NCI-H1048 (cell line): ENCODE results near the gene NR2F1.
A peak's percentile ranks its signal among the peaks of the same experiment; 100 is the strongest.

ENCODE experiments used
- DNase-seq: peaks from one replicate; lab custom pipeline; 2025; lab: John Stamatoyannopoulos, UW

NR2F1 gene

DNA sequence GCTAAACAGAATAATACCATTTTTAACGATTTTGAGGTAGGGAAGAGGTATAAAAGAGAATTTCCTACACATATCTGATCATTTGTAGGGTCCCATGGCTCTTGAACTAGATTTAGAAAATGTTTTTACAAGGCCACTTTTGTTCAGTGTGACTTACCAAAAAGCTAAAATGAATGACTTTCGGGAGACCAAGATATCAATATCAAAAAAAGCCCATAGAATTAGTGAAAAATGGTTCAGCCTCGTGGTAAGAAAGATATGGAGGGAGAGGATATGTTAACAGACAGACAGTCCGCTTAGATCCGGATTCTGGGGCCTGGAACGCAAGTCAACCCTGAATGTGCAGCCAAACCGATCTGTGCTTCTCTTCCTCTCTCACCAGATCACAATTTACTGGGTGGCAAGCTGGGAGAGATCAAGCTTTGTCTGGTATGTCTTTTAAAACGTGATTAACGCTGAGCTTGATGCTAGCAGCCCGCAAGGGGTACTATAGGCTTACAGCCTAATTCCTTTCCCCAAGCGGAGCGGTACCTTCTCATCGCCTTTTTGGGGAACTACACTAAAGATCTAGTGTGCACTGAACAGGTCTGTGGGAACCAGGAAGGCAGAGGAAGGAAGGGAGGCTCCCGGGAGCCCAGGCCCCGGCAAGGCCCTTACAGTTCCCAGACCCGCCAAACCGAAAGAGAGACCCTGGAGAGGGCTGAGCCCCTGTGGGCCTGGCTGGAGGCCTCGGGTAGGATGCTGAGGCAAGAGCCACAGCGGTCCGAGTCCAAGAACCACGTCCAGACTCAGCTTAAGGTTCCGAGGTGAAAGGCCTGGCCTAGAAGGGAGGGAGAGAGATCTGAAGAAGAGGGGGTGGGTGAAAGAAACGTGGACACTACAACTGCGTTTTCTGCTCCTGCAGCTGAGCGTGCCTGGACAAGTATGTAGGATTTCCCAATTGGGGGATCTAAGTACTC lies 4.9 kb upstream of the NR2F1 start:
- DNase-seq: no peak

DNA sequence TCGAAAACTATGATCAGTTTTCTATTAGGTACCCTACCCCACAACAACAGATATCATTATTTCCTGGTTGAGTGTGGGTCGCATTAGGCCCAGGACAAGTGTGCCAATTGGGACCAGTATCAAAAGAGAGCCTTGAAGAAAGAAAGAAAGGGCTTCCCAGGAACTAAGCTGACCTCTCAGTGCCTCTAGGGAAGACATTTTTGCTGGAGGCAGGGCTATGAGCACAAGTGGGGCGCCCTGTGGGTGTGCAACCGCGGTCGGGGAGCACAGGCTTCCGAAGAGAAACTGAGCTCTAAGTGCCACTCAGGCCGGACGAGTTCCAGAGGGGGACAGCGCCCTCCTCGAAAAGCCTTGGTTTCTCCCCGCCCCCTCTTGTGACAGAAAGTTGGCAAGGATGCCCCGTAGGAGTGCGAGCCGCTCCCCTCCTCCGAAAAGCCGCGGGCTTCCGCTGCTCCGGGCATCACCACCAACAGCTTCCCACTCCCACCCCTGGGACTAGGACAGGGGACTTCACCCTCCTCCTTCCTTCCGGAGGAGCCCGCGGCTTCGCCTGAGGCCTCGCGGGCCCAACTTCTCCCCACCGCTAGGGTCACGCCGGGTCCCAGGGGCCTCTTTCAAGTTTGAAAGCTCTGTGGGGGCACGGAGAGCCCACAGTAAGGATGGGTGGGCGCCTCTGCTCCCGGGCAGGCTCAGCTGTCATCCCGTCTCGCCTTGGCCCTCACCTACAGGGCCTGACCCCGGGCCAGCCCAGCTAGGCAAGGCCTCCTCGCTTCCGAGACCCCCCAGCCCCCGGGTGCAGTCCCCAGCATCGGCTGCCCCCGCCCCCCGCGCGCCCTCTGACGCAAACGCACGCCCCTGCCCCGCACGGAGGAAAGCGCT lies 4.0 kb upstream of the NR2F1 start:
- no peak for DNase-seq

DNA sequence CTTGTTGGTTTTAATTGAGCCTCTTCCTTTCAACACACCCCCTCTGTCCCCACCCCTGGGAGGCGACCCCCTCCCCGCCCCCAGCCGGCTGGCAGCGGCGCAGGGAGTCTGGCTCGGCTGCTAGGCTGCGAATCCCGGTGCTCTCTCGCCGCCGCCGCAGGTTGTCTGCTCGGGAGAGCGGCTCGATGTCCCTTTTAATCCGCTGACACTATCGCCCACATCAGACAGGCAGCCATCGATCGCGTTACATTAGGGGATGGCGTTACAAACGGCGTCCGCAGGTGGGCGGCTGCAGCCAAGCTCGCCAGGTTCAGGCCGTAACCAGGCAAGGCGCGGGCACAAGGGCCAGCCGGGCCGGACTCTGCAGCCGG lies 3.3 kb upstream of the NR2F1 start:
- no peak for DNase-seq

DNA sequence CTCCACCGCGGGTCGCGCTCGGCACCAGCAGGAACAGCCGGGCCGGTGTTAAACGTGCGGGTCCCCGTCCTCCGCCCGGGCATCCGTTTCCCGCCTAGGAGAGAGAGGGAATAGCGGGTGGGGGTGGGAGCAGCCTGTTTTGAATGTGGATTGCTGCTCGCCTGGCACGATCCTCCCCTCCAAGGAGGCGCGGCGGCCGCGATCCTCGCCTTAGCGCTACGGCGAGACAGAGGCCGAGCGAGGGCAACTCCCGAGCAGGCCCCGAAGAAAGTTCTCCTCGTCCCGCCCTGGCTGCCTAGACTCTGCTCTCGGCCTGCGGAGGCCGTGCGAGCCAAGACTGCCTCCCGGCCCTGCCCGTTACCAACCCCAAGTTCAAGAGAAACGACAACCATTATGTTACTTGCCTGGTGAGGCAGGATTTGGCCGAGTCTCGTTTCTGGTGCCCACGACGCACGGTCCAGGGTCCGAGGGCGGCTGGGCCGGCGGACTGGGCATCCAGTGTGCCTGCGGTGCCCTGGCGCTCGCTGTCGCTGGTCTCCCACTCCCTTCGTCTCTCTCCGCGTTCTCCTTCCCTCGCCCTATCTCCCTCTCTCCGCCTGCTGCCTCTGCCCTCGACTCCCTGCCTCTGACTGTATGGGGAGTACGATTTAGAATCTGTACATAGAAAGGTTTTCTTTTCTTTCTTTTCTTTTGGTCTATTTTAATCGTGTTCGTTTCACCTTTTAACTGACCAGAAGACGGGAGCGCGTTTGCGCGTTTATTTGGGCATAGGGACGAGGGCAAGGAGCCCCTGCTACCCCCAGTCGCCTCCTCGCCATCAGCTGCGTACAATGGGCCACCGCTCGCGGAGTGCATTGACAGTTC lies 2.7 kb upstream of the NR2F1 start:
- DNase-seq: peak; percentile 24

DNA sequence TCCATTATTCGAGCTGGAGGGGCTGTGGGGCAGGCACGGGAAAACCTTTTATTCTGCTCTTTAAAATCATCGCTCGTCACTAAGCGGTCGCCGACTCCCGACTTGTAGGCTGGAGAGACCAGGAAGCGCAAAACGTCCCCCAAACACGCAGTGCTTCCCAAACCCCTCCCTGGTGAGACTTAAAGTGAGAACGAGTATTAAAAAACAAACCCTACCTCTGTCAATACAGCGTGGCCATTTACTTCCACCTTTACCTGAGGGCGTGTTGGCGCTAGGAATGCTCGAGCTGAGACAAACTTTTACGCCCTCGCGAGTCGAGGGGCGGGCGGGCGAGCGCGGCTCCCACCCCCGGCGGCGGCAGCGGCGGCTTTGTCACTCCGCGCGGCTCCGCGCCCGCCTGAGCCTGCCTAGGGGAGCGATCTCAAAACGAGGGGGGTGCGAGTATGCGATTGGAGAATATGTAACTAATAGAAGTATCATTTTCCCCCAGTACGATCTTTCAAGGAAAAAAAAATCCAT lies 2.0 kb upstream of the NR2F1 start, which contains the start of gene NR2F1-AS1:
NR2F1-AS1 (minus strand) TSS at position 293 of the 519 bp plus-strand sequence.
- DNase-seq: no peak

DNA sequence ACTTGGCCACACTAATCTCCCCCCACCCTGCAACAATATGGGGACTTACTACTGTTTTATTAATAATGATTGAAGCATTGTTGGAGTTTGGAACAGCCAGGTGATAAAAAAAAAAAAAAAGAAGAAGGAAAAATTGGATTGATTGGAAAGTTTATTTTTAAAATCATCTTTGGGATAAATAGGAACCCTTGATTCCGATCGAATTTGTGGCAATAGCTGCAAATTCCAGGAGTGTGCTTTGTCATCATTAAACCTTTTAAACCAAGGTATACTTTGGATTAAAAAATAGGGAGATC lies 907 bp upstream of the NR2F1 start:
- no peak for DNase-seq

DNA sequence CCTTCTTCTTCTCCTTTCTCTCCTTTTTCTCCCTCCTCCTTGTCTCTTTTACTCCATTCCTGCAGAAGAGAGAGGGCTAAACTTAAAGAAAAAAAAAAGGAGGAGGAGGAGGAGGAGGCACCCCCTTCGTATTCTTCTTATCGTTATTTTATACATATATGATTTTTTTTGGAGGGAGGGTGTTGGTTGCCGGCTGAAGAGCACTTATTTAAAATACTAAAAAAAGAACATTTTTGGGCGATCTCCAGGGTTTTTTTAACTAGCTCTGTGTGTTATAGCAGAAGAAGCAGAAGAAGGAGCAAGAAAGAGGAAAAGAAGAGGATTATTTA lies 381 bp downstream of the NR2F1 start:
- DNase-seq: no peak

DNA sequence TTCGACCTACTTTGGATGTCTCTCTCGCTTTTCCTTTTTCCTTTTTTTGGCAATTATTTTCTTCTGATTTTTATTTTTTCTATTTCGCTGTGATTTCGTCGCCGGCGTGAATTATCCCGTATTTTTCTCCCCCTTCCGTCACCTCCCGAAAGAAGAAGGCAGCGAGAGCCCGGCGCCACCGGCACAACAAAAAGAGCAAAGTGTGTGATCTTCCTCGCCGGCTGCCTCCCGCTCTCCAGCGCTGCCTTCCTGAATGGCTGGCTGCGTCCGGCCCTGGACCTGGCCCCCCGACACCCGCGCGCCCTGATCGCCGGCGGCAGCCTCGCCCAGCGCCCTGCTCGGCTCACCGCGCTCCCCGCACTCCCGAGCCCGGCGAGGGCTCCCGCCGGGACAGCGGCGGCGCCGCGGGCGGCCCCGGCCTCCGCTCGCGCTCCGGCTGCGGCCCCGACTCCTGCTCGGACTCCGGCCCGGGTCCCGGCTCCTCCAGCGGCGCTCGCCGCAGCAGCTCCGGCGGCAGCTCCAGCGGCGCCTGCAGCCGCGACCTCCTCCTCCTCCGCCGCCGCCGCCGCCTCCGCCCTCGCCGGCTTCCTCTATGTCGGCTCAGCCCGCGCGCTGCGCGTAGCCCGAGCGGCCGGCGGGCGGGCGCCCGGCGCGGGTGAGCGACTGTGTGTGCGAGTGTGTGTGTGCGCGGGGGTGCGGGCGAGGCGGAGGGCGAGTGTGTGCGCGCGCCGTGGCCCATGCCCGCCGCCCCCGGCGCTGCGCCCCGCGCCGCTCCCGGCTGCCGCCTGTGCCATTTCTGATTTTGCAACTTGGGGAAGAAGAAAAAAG lies 960 bp downstream of the NR2F1 start:
- no peak for DNase-seq

DNA sequence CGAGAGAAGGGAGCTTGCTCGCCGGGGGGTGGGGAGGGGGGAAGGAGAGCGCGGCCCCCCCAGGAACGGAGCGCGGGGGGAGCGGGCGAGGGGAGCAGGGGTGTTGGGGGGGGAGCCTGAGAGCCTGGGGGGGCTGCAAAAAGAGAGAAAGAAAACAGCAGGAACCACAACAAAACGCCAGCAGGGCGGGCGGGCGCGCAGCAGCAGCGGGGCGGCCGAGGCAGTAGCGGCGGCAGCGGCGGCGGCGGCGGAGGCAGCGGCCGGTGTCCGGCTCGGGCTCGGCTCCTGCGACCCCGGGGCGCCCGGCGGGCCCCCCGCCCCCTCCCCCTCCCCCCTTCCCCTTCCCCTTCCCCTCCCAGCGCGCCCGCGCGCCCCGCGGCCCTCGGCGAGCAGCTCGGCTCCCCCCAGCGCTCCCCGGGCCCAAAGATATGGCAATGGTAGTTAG lies 1.6 kb downstream of the NR2F1 start:
- no peak for DNase-seq

DNA sequence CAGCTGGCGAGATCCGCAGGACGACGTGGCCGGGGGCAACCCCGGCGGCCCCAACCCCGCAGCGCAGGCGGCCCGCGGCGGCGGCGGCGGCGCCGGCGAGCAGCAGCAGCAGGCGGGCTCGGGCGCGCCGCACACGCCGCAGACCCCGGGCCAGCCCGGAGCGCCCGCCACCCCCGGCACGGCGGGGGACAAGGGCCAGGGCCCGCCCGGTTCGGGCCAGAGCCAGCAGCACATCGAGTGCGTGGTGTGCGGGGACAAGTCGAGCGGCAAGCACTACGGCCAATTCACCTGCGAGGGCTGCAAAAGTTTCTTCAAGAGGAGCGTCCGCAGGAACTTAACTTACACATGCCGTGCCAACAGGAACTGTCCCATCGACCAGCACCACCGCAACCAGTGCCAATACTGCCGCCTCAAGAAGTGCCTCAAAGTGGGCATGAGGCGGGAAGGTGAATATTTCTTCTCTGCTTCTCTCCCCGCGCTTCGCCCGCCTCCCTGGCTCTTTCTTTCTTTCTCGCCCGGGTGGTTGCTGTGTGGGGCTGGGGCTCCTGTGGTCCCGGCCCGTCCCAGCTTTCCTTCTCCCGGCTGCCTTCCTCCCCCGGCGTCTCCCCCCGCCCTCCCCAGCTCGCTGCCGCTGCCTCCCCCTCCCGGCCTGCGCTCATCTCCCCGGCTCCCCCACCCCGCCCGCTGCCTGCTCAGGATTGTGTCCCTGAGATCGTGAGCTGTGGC lies 2.2 kb downstream of the NR2F1 start:
- no peak for DNase-seq

DNA sequence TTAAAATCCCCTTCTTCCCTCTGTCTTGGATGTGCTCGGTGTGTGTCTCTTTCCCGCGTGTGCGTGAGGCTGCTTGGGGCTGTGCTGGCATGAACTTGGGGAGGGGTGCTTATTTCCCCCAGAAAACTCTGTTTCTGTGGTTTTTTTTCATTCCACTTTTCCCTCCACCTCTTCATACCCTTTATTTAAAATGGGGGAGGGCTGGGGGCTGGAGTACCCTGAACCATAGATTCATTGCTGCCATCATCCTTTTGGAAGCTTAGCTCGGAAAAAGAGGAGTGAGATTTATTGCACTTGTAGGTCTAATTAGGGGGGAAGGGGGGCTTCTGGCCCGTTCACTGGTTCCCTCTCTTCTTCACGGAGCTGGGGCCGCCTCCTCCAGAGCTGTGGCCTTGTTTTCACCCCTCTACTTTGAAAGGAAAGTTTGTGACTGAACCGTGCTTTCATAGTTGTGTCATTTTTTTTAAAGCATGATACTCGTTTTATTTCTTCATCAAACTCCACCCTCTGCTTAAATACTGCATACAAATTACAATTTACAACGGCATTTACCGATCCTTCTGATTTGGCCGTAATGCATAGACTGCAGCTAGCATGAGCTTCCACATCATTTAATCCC lies 2.9 kb downstream of the NR2F1 start:
- DNase-seq: no peak

DNA sequence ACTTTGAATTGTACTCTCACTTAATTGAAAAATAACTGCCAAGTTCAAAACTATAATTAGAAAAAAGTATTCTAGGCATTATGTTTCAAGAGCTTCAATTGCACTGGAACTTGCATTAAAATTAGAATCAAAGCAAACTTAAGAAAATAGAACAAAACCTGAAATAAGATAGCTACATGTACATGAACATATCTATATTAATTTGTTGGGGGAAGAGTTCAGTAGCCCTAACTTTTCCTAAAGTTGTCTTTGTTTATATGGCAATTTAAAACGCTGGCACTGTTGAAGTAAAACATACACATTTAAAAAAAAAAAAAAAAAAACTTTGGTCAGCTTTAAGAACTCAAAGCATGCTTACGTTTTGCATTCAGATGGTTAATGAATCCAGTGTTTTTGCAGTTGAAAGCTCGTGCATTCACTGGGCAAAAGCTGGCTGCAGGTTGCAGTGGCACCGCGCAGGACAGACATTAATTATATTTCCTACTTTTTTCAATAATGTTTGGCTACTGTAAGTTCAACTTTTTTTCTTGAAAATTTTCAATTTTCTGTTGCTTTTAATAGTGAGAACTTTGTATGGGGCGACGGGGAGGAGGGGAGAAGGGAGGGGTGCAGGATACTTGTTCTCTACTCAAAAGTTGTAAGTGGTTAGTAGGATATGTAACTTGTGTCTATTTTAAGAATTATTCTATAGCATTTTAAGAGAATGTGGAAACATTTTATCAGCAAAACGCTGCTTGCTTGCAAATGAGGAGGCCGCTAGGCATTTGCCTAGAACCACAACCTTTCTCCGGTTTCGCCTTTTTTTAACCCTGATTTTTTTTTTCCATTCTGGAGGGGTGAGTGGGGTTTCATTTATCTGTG lies 3.9 kb downstream of the NR2F1 start:
- no peak for DNase-seq

DNA sequence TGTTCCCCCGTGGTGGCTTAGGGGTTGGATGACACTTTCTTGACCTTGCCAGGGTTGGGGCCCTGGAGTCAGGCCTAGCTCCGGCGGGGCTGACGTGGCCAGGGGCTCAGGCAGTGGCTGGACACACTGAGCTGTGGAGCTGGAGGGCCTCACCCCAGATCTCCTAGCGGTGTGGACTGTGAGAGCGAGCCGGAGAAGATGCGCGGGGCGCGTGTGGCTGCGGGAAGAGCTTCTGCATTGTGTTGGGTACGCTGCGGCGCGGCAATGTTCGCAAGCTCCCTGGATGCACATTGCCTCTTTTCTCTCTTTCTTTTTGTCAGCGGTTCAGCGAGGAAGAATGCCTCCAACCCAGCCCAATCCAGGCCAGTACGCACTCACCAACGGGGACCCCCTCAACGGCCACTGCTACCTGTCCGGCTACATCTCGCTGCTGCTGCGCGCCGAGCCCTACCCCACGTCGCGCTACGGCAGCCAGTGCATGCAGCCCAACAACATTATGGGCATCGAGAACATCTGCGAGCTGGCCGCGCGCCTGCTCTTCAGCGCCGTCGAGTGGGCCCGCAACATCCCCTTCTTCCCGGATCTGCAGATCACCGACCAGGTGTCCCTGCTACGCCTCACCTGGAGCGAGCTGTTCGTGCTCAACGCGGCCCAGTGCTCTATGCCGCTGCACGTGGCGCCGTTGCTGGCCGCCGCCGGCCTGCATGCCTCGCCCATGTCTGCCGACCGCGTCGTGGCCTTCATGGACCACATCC lies 4.8 kb downstream of the NR2F1 start:
- no peak for DNase-seq

DNA sequence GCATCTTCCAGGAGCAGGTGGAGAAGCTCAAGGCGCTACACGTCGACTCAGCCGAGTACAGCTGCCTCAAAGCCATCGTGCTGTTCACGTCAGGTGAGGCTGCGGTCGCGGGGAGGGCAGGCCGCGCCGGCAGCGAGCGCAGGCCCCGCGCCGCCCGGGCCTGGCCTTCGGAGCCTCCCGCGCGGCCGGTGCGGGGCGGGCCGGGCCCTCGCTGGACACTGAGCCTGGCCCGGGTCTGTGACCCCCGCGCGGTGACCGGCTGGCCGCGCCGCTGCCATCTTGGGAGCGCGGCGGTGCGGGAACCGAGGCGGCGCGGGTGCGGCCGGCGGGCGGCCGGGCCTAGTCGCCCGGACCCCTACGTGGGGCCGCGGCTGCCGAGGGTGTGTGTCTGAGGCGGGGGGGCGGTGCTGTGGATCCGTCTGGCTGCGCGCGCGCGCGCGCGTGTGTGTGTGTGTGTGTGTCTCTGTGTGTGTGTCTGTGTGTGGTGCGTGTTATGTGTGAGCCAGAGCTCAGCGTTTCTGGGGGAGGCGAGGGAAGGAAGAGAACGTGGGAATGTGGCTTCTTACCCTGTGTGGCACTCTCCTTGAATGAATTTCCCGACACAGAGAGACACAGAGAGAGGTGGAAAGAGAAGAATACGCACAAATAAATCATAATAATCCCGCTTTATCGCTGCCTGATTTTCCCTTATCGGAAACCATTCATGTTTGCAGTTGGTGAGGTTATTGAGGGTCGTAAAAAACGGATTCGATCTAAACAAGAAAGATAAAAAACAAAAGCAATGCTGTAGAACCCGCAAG lies 5.5 kb downstream of the NR2F1 start:
- no peak for DNase-seq

DNA sequence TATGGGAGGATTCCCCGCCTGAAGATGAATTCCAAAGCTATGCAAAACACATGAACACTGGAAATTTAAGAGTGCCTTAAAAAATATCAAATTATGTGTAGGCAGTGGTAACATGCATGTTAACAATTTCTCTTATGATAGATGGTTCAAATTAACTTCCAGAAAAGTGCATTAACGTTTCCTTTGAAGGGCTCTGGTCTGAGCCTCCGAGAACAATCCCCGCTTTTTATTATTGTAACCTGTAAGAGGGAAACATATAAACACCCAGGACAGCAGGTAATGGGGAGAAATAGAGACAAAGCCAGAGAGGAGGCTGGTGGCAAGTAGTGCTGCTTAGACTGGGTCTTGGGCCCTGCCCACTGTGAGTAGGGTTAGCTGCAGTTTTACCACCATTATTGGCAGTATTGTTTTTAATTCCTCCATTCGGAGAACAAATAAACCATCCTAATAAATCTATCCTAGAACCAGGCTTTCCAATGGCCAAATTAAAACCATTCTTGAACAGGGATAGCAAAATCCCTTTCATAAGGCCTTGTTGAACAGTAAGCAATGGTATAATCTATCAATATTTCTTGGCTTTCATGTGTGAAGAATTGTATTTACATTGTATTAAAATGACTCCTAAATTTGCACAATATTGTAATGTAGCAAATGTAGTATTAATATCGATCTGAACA lies 6.3 kb downstream of the NR2F1 start:
- DNase-seq: no peak

DNA sequence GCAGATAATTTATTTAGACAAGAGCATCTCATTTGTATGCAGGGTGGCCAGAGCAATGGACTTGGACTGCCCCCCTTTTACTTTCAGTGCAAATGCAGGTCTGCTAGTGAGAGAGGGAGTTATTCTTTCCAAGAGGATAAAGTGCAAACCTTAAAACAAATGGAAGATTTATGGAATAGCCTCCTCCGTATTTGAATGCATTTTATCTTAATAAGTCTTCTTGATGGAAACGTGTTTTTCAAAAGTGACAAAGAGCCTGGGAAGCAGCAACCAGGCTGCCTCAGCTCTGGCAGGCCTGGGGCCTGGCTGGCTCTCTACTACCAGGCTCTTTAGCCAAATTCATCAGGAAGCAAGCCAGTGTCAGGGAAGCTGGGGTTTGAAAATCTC lies 6.8 kb downstream of the NR2F1 start:
- no peak for DNase-seq

DNA sequence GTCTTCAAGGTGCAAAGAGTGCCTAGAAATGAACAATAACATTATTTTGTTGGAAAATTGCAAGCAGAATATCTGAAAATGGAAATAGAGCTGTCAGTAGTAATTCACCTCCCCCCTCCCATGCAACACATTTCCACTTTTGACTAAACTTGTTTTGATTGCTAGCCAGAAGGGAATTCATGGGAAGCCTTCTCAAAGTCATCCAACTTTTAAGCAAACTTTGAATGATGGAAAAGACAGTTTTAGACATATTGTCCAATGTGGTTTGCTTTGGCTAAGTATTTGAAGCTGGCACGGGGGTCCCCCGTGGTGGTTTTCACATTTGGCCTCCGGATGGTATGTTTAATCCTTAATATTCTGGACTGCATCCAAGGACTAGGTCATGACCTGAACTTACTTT lies 7.5 kb downstream of the NR2F1 start:
- no peak for DNase-seq
